CD4-positive, alpha-beta T cell treated with Interleukin-17A for 4 hours (primary cell): Measurements from ENCODE around the gene KISS1R.
"Not testable (repeated sequence)": the region's sequence is repeated elsewhere in the genome, so short reads cannot be mapped to it uniquely, and the experiment has no call there.

Experiments used
- DNase-seq: peaks from one replicate; pipeline ENCODE4 v3.0.0-alpha.2; 2020; ENCODE audit warnings: mixed read lengths

Gene KISS1R

DNA sequence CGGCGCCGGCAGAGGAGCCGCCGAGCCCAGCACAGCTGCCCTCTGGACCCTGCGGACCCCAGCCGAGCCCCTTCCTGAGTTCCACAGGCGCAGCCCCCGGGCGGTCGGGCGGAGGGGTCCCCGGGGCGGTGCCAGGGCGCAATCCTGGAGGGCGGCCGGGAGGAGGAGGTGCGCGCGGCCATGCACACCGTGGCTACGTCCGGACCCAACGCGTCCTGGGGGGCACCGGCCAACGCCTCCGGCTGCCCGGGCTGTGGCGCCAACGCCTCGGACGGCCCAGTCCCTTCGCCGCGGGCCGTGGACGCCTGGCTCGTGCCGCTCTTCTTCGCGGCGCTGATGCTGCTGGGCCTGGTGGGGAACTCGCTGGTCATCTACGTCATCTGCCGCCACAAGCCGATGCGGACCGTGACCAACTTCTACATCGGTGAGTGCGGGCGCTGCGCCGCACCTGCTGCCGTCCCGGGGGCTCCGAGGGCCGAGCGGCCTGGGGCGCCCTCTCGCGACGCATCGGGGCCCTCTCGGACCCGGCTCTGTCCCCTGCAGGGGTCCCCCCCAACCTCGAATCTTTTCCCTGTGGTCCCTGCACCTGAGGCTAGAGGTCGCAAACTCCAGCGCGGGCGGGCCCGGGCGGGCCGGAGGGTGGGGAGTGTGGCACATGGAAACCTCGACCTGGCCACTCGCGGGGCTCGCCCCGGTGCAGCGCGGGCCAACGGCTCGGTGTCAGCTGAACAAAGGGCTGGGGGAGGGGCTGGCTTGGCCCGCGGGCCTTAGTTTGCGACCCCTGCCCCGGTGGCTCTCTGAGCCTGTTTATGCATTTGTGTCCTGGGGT is at the start of gene KISS1R:
KISS1R (plus strand) TSS at position 11 of the 829 bp plus-strand sequence; CDS start at position 181, 170 bp downstream.
- peak; percentile 76 for DNase-seq

DNA sequence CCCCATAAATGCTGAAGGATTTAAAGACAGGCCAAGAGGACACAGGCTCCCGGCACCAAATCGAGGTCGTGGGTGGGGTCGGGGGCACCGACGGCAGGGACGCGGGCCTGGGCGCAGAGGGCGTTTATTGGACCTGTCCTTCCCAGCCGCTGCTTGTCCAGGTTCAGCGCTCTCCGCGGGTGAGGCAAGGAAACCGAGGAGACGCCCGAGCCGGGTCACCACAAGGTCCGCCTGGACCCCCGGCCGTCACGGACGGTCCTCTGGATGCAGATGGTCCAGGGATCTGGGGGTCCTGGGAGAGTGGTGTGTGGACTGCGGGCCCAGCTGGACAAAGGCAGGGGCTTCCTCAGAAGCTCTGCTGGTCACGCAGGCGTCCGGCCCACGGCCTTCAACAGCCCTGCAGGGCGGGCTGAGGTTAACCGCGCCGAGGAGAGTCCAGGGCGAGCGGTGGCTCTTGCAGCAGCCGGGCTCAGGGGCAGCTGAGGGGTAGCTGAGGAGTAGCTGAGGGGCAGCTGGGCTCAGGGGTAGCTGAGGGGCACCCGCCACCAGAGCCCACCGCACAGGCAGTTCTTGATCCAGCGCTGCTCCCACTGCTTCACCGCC is 49.2 kb upstream of the KISS1R start:
- no peak for DNase-seq

DNA sequence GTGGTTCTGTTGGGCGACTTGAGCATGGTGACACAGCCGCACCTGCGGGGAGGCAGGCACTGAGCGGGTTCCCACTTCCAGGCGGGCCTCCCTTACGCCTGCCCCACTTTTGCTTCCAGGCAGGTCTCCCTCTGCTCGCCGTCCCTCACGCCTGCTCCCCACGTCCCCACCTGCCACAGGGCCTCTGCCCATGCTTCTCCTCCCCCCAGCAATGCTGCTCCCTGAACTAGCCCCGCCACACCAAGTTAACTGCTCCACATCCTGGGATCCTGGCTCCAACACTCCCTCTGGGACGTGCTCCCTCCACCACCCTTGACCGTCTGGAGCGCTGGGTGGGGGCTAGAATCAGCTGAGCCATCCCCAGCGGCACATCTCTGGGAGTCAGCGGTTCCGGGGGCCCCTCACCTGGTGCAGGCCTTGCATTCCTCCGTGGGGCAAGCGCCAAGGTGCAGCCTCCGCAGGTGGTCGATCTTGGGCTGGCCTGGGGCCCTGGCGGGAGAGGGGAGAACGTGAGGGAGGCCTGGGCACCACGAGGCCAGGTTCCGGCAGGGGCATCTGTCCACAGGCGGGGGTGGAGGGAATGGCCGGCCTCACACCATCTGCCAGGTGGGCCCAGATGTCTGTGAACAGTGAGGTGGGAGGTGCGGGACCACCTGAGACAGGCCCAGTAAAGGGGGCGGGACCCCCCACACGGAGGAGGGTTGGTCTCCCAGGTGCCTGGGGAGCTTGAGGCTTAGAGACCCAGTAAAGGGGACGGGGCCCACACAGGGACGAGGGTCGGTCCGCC is 48.5 kb upstream of the KISS1R start:
- DNase-seq = no peak

- no peak for DNase-seq
These were observed 47.6 kb upstream of the KISS1R start for GRCh38 chr19:869245-870177.

GRCh38 chr19:870314-870713 is 46.8 kb upstream of the KISS1R start:
- DNase-seq = no peak

- no peak for DNase-seq
These were observed 46.2 kb upstream of the KISS1R start for GRCh38 chr19:870963-871401.

- DNase-seq = peak; percentile 15
These were observed 45.5 kb upstream of the KISS1R start for GRCh38 chr19:871446-872265.

DNA sequence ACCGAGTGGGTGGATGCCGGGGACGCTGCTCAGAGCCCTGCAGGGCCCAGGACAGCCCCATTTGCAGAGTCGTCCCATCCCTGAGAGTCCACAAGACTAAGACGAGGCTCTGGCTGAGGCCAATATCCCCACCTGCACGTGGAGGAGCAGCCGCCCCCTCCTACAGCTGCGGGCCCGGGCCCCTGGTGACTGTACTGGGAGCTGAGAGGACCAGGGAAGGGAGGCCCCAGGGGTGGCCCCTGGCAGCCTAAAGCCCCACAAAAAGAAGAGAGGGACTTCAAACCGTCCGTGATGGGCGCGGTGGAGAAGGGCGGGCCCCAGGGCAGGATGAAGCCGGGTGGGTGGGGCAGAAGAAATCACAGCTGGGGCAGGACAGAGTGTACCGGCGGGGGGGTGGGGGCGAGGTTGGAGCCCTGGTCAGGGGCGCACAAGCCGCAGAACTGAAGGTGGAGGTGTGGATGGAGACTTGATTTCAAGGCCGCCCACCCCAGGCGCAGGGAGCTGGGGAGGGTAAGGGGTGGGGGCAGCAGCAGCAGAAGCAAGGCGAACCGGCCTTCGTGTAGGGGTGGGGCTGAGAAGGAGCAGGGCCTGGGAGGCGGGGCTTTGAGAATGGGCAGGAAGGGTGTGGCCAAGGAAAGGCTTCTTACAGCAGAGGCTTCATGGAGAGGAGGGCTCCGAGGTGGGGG is 44.7 kb upstream of the KISS1R start:
- peak; percentile 86 for DNase-seq

DNA sequence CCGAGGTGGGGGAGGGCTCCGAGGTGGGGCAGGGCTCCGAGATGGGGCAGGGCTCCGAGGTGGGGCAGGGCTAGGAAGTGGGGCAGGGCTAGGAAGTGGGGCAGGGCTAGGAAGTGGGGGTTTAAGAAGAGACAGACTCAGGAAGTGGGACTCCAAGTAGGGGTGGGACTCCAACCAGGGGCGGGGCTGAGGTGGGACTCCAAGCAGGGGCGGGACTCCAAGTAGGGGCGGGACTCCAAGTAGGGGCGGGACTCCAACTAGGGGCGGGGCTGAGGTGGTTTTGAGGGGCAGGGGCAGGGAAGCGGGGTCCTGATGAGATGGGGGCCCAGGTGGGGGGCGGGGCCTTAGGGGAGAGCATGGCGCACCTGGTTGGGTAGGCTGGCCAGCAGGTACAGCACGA is 44.0 kb upstream of the KISS1R start:
- peak; percentile 82 for DNase-seq

GRCh38 chr19:873561-874041 is 43.5 kb upstream of the KISS1R start:
- no peak for DNase-seq

GRCh38 chr19:875265-875879 is 41.8 kb upstream of the KISS1R start:
- peak; percentile 14 for DNase-seq

GRCh38 chr19:876089-876488 is 41.0 kb upstream of the KISS1R start:
- no peak for DNase-seq

DNA sequence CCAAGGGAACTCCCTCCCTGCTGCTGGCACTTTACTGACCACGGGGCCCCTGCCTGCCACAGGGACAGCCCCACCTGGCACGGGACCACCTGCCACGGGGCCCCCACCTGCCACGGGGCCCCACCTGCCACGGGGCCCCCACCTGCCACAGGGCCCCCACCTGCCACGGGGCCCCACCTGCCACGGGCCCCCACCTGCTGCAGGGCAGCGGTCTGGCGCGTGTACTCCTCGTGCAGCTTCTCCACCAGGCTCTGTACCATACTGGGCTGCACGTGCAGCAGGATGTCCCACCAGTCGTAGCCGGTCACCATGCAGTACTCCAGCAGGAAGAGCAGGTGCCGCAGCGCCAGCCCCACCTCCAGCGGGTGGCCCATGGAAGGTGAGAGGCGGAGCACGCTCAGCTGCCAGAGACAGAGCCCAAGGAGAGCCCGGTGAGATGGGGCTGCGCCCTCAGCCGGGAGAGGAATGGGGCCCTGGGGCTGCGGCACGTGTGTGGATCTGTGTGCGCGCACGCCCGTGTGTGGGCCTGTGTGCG is 40.3 kb upstream of the KISS1R start:
- no peak for DNase-seq

- not testable (repeated sequence) for DNase-seq
These were observed 39.0 kb upstream of the KISS1R start for GRCh38 chr19:877992-878660.

DNA sequence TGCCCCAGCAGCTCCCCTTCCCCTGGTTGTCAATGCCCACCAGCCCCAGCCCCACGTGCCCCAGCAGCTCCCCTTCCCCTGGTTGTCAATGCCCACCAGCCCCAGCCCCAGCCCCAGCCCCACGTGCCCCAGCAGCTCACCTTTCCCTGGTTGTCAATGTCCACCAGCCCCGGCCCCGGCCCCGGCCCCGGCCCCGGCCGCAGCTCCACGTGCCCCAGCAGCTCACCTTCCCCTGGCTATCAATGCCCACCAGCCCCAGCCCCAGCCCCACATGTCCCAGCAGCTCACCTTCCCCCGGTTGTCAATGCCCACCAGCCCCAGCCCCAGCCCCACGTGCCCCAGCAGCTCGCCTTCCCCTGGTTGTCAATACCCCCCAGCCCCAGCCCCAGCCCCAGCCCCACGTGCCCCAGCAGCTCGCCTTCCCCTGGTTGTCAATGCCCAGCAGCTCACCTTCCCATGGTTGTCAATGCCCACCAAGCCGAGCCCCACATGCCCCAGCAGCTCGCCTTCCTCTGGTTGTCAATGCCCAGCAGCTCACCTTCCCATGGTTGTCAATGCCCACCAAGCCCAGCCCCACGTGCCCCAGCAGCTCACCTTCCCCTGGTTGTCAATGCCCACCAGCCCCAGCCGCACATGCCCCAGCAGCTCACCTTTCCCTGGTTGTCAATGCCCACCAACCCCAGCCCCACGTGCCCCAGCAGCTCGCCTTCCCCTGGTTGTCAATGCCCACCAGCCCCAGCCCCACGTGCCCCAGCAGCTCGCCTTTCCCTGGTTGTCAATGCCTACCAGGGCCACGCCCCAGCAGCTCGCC is 38.2 kb upstream of the KISS1R start:
- DNase-seq = not testable (repeated sequence)

- no peak for DNase-seq
These were observed 37.3 kb upstream of the KISS1R start for GRCh38 chr19:879711-880438.

- DNase-seq = no peak
These were observed 35.6 kb upstream of the KISS1R start for GRCh38 chr19:881385-882071.
